ENCODE measurements around the gene SPRED1. TPM values are rescaled to one million over a fixed set of nuclear protein-coding genes. Genes with fewer than 3 reads are reported as not detected.

The SPRED1 gene
- 36.7 and 39.6 TPM in 2 replicates for total RNA-seq

GRCh38 chr15:38252481-38253350, at the start of gene SPRED1:
SPRED1 (plus strand) TSS chr15:38252836; CDS start chr15:38253186, 350 bp downstream.

Other genes with a start within 250 kb of the SPRED1 start
- 19.7 and 24.1 TPM in 2 replicates for gene FAM98B, start 201.3 kb downstream of the SPRED1 start, total RNA-seq

Data from thoracic aorta endothelial cell (primary cell).